Activated naive CD4-positive, alpha-beta T cell treated with anti-CD3 and anti-CD28 coated beads for 36 hours (primary cell): ENCODE results near the gene IL20RA. TPM values are rescaled to one million over a fixed set of nuclear protein-coding genes. Genes with fewer than 3 reads are reported as not detected.

Experiments used
- CTCF ChIA-PET: fragments of 350-600 bp; sonication (Branson Sonifier 250); formaldehyde crosslinking; loops from one replicate; lab custom pipeline; 2021; ENCODE audit warnings: antibody characterized with exemption; lab: Charles Lee
- DNase-seq: peaks from one replicate; pipeline ENCODE4 v3.0.0-alpha.2; 2020
- H3K27ac Mint-ChIP-seq: one replicate; pipeline ENCODE4 v1.8.0; 2021; ENCODE audit warnings: mild to moderate bottlenecking, mixed read lengths
- H3K27me3 Mint-ChIP-seq: one replicate; pipeline ENCODE4 v1.8.0; 2021; ENCODE audit warnings: low read depth, mixed read lengths
- H3K36me3 Mint-ChIP-seq: one replicate; pipeline ENCODE4 v1.8.0; 2021; ENCODE audit warnings: low read depth, mixed read lengths
- H3K4me1 Mint-ChIP-seq: one replicate; pipeline ENCODE4 v1.8.0; 2021; ENCODE audit warnings: low read depth, mixed read lengths
- H3K4me3 Mint-ChIP-seq: one replicate; pipeline ENCODE4 v1.8.0; 2021; ENCODE audit warnings: mild to moderate bottlenecking, moderate library complexity, mixed read lengths
- H3K9me3 Mint-ChIP-seq: one replicate; pipeline ENCODE4 v1.8.0; 2021; ENCODE audit warnings: mixed read lengths
- intact Hi-C: fragments of 100-400 bp; cut with micrococcal nuclease; formaldehyde crosslinking; loops from one replicate; pipeline ENCODE4 v1.15.1; 2023
- total RNA-seq, 2 experiments: library from RNA; stranded (reverse); gene quantifications; one replicate each; pipeline ENCODE4 v1.2.3, GENCODE V29; 2021

The IL20RA gene
- total RNA-seq, 2 experiments from 2014 or later, result not detected

DNA sequence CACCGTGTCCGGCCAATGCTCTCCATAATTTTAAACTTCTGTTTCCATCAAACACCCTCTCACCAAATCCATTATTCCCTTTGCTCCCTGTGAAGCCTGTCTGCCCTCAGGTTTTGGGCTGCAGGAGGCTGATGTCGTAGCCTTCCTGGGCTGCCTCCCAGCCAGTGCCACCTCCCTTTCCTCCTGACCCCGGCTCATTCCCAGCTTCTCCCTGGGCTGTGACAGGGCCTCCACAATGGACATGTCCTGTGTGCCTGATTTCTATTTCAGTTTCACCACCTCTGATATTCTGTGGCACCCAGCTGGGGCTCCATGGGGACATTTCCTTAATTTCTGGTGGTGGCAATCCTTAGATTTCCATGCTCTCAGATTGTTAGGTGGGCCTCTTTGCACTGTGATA, 28.8 kb downstream of the IL20RA start:
- H3K27ac Mint-ChIP-seq, result no peak overlapping the region

GRCh38 chr6:137013738-137014602, 30.8 kb downstream of the IL20RA start:
- Mint-ChIP-seq H3K9me3 (no peaks in the 10 kb centered on the region), H3K4me3 (no peak overlapping the region), H3K27me3 (peaks cover 34% of the 10 kb centered on the region), H3K4me1 (no peaks in the 10 kb centered on the region), H3K36me3 (no peaks in the 10 kb centered on the region), H3K27ac (no peak overlapping the region)
- CTCF ChIA-PET, result no interaction called here
- intact Hi-C loops, result loop anchor here (5.0 kb wide), 1 partner anchor 167 kb away; no protein-coding TSS in a partner anchor
- no peak for DNase-seq

More for the DNA sequence above, 28.8 kb downstream of the IL20RA start:
- Mint-ChIP-seq H3K27me3 (peaks cover 33% of the 10 kb centered on the region), H3K9me3 (no peaks in the 10 kb centered on the region), H3K4me3 (no peak overlapping the region), H3K4me1 (no peaks in the 10 kb centered on the region), H3K36me3 (no peaks in the 10 kb centered on the region)
- intact Hi-C loops, result no loop called here
- no peak for DNase-seq
- CTCF ChIA-PET, result no interaction called here

- CTCF ChIA-PET, result interaction anchor here (0.6 kb wide), 1 partner anchor 226 kb away, joined by 4 read pairs; no protein-coding TSS in a partner anchor
- H3K9me3 Mint-ChIP-seq, result no peaks in the 10 kb centered on the region
- intact Hi-C loops, result loop anchor here (5.0 kb wide), 1 partner anchor 166 kb away; no protein-coding TSS in a partner anchor
- H3K4me1 Mint-ChIP-seq, result no peaks in the 10 kb centered on the region
- no peak overlapping the region for H3K27ac Mint-ChIP-seq
- peaks cover 32% of the 10 kb centered on the region for H3K27me3 Mint-ChIP-seq
- H3K4me3 Mint-ChIP-seq, result no peak overlapping the region
- H3K36me3 Mint-ChIP-seq, result no peaks in the 10 kb centered on the region
- DNase-seq, result no peak
These were observed 31.7 kb downstream of the IL20RA start for GRCh38 chr6:137013031-137013430.

DNA sequence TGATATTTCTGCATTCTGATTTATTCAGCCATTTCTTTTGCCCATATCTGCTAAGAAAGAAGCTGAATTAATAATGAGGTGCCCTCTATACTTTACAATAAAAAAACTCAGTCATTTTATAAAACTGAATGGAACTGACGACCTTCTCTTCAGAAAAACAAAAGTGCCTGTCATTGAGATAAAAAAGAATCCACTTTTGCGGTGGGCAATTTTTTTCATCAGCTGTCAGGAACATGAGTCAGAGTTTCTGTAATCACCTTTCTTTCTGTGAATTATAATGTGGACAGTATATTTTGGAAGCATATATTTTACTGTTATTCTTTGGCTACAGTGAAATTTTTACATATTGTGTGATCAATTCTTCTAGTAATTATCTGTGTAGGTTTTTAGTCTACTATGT, 33.4 kb downstream of the IL20RA start:
- CTCF ChIA-PET, result no interaction called here
- Mint-ChIP-seq H3K4me3 (no peak overlapping the region), H3K9me3 (no peaks in the 10 kb centered on the region), H3K4me1 (no peaks in the 10 kb centered on the region), H3K27me3 (peaks cover 35% of the 10 kb centered on the region), H3K27ac (no peak overlapping the region), H3K36me3 (no peaks in the 10 kb centered on the region)
- no peak for DNase-seq
- intact Hi-C loops, result loop anchor here (5.0 kb wide), 1 partner anchor 164 kb away; no protein-coding TSS in a partner anchor

- Mint-ChIP-seq H3K36me3 (no peaks in the 10 kb centered on the region), H3K27me3 (peaks cover 25% of the 10 kb centered on the region), H3K27ac (no peak overlapping the region), H3K9me3 (no peaks in the 10 kb centered on the region), H3K4me3 (no peak overlapping the region), H3K4me1 (no peaks in the 10 kb centered on the region)
- intact Hi-C loops, result loop anchor here (5.0 kb wide), 1 partner anchor 163 kb away; no protein-coding TSS in a partner anchor
- CTCF ChIA-PET, result no interaction called here
- DNase-seq, result no peak
These were observed 34.5 kb downstream of the IL20RA start for GRCh38 chr6:137010128-137010718.

GRCh38 chr6:137008204-137008603, 36.6 kb downstream of the IL20RA start:
- intact Hi-C loops, result no loop called here

GRCh38 chr6:137006056-137006455, 38.7 kb downstream of the IL20RA start:
- CTCF ChIA-PET, result no interaction called here

More at GRCh38 chr6:137008204-137008603, 36.6 kb downstream of the IL20RA start:
- DNase-seq, result no peak
- no peaks in the 10 kb centered on the region for H3K36me3 Mint-ChIP-seq
- no peaks in the 10 kb centered on the region for H3K9me3 Mint-ChIP-seq
- CTCF ChIA-PET, result interaction anchor here (1.0 kb wide), 1 partner anchor 39 kb away, joined by 3 read pairs; no protein-coding TSS in a partner anchor
- no peak overlapping the region for H3K4me3 Mint-ChIP-seq
- no peaks in the 10 kb centered on the region for H3K4me1 Mint-ChIP-seq
- peaks cover 19% of the 10 kb centered on the region for H3K27me3 Mint-ChIP-seq
- no peak overlapping the region for H3K27ac Mint-ChIP-seq

DNA sequence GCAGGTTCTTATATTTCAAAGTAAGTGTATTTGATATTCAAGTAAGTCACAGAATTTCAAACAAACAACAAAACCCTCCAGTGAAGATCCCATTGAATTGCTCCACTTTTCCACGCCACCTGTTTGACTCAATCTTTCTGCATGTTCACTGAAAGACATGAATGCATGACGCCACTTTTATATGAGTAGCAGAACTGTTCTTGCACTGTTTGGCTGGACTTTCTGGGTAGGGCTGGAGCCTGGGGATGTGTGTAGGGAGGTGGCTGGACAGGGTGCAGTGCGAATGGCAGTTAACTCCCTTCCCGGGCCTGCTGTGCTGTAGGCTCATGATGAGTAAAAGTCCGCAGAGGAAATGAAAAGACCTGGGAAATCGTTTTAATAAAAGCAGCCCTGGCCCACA, 39.7 kb downstream of the IL20RA start:
- Mint-ChIP-seq H3K9me3 (no peaks in the 10 kb centered on the region), H3K4me1 (no peaks in the 10 kb centered on the region), H3K4me3 (no peak overlapping the region), H3K27me3 (peaks cover 12% of the 10 kb centered on the region), H3K36me3 (no peaks in the 10 kb centered on the region), H3K27ac (no peak overlapping the region)
- DNase-seq, result no peak
- CTCF ChIA-PET, result interaction anchor here (0.7 kb wide), 2 partner anchors 309 to 314 kb away, joined by 4 read pairs; no protein-coding TSS in a partner anchor
- intact Hi-C loops, result no loop called here

More at GRCh38 chr6:137006056-137006455, 38.7 kb downstream of the IL20RA start:
- Mint-ChIP-seq H3K9me3 (no peaks in the 10 kb centered on the region), H3K4me1 (no peaks in the 10 kb centered on the region), H3K27ac (no peak overlapping the region), H3K27me3 (peaks cover 12% of the 10 kb centered on the region), H3K36me3 (no peaks in the 10 kb centered on the region), H3K4me3 (no peak overlapping the region)
- intact Hi-C loops, result no loop called here
- no peak for DNase-seq

- Mint-ChIP-seq H3K9me3 (no peaks in the 10 kb centered on the region), H3K27me3 (peaks cover 16% of the 10 kb centered on the region), H3K36me3 (no peaks in the 10 kb centered on the region), H3K4me1 (no peaks in the 10 kb centered on the region), H3K4me3 (no peak overlapping the region), H3K27ac (no peak overlapping the region)
- DNase-seq, result no peak
- CTCF ChIA-PET, result no interaction called here
- intact Hi-C loops, result no loop called here
These were observed 42.3 kb downstream of the IL20RA start for GRCh38 chr6:137002505-137002904.

- Mint-ChIP-seq H3K4me3 (no peak overlapping the region), H3K27me3 (peaks cover 13% of the 10 kb centered on the region), H3K4me1 (no peaks in the 10 kb centered on the region), H3K36me3 (no peaks in the 10 kb centered on the region), H3K27ac (no peak overlapping the region), H3K9me3 (no peaks in the 10 kb centered on the region)
- intact Hi-C loops, result no loop called here
- CTCF ChIA-PET, result no interaction called here
- DNase-seq, result no peak
These were observed 42.8 kb downstream of the IL20RA start for GRCh38 chr6:137001977-137002302.

- Mint-ChIP-seq H3K4me1 (no peaks in the 10 kb centered on the region), H3K27me3 (peaks cover 15% of the 10 kb centered on the region), H3K36me3 (no peaks in the 10 kb centered on the region), H3K27ac (no peak overlapping the region), H3K4me3 (no peak overlapping the region), H3K9me3 (no peaks in the 10 kb centered on the region)
- CTCF ChIA-PET, result no interaction called here
- DNase-seq, result no peak
- intact Hi-C loops, result no loop called here
These were observed 43.3 kb downstream of the IL20RA start for GRCh38 chr6:137001299-137001976.

GRCh38 chr6:137000825-137001224, 43.9 kb downstream of the IL20RA start:
- H3K27me3 Mint-ChIP-seq, result peaks cover 20% of the 10 kb centered on the region
- DNase-seq, result no peak
- no peak overlapping the region for H3K4me3 Mint-ChIP-seq
- CTCF ChIA-PET, result no interaction called here
- no peaks in the 10 kb centered on the region for H3K9me3 Mint-ChIP-seq
- intact Hi-C loops, result no loop called here
- no peaks in the 10 kb centered on the region for H3K36me3 Mint-ChIP-seq
- H3K27ac Mint-ChIP-seq, result no peak overlapping the region
- H3K4me1 Mint-ChIP-seq, result no peaks in the 10 kb centered on the region
